Measurements from ENCODE around the gene LAMC2. TPM values are rescaled to one million over a fixed set of nuclear protein-coding genes. Genes with fewer than 3 reads are reported as not detected.

LAMC2 gene
- total RNA-seq, 4 donors from 2014 or later: 9.4 to 17.4 (median 15.9) TPM

- intact Hi-C loops (cut with DNase I): no loop called here
- 79 to 80% methylated on average over 1 of the region's 1 CpG for WGBS, 2 donors
- no peak for TF ChIP-seq POLR2A (IDR thresholded peaks at IDR 0.05)
- no peak for TF ChIP-seq CTCF (IDR thresholded peaks at IDR 0.05)
- Histone ChIP-seq H3K9me3 (no peaks in the 10 kb centered on the region), H3K36me3 (peaks cover 0 to 8% (median 0%) of the 10 kb centered on the region in 3 donors), H3K27ac (no peak overlapping the region), H3K4me3 (no peak overlapping the region), H3K27me3 (no peaks in the 10 kb centered on the region), H3K4me1 (peaks cover 0 to 9% (median 6%) of the 10 kb centered on the region in 3 donors)
- no peak for DNase-seq
Measured at GRCh38 chr1:183247931-183248330, 61.9 kb downstream of the LAMC2 start.

GRCh38 chr1:183248989-183249691 is 63.1 kb downstream of the LAMC2 start:
- peaks cover 0 to 1% (median under 1%) of the 10 kb centered on the region in 3 donors for H3K4me1 ChIP-seq
- TF ChIP-seq POLR2A (IDR thresholded peaks at IDR 0.05) (no peak), CTCF (IDR thresholded peaks at IDR 0.05) (no peak)
- no peak overlapping the region for H3K27ac ChIP-seq
- intact Hi-C loops (cut with DNase I): no loop called here
- H3K27me3 ChIP-seq: no peaks in the 10 kb centered on the region
- no peaks in the 10 kb centered on the region for H3K9me3 ChIP-seq
- no peak overlapping the region for H3K4me3 ChIP-seq
- H3K36me3 ChIP-seq: no peaks in the 10 kb centered on the region
- 74 to 86% methylated on average over 2 to 4 of the region's 4 CpGs for WGBS, 2 donors
- DNase-seq: no peak

- peaks cover 0 to 3% (median 0%) of the 10 kb centered on the region in 4 donors for H3K27me3 ChIP-seq
- H3K36me3 ChIP-seq: no peaks in the 10 kb centered on the region
- H3K9me3 ChIP-seq: peaks cover 0 to 7% (median 2%) of the 10 kb centered on the region in 3 donors
- DNase-seq: no peak
- H3K4me1 ChIP-seq: no peaks in the 10 kb centered on the region
- intact Hi-C loops (cut with DNase I): no loop called here
- H3K27ac ChIP-seq: no peak overlapping the region
- TF ChIP-seq CTCF (IDR thresholded peaks at IDR 0.05) (no peak), POLR2A (IDR thresholded peaks at IDR 0.05) (no peak)
- 77 to 86% methylated on average over 5 of the region's 5 CpGs for WGBS, 2 donors
- H3K4me3 ChIP-seq: no peak overlapping the region
Measured at GRCh38 chr1:183249941-183250452, 63.9 kb downstream of the LAMC2 start.

- intact Hi-C loops (cut with DNase I): no loop called here
- Histone ChIP-seq H3K36me3 (no peaks in the 10 kb centered on the region), H3K9me3 (peaks cover 0 to 10% (median 5%) of the 10 kb centered on the region in 3 donors), H3K27ac (no peak overlapping the region), H3K4me3 (no peak overlapping the region), H3K4me1 (no peaks in the 10 kb centered on the region), H3K27me3 (peaks cover 0 to 3% (median 0%) of the 10 kb centered on the region in 4 donors)
- 85 to 86% methylated on average over 12 of the region's 12 CpGs for WGBS, 2 donors
- DNase-seq: no peak
- TF ChIP-seq CTCF (IDR thresholded peaks at IDR 0.05) (no peak), POLR2A (IDR thresholded peaks at IDR 0.05) (no peak)
Measured at GRCh38 chr1:183251101-183251958, 65.3 kb downstream of the LAMC2 start.

Data from esophagus squamous epithelium (tissue), 5 donors.